HCT116 (cell line): ENCODE measurements around the gene SMIM44. TPM values are rescaled to one million over a fixed set of nuclear protein-coding genes. Genes with fewer than 3 reads are reported as not detected.

Source experiments
- ATAC-seq: fragments of 200-7000 bp; cut with Tn5 transposase; 2 replicates; pipeline ENCODE4 v1.9.1; 2020; ENCODE audit warnings: mild to moderate bottlenecking, moderate library complexity
- BruUV-seq: library from RNA; stranded (reverse); fragments of 400-500 nt; replicated peaks from 2 replicates; lab custom pipeline; 2021; lab: Mats Ljungman, UMichigan
- CTCF ChIA-PET: fragments of 300-600 bp; sonication (Branson Sonifier 250); formaldehyde crosslinking; loops from one replicate; lab custom pipeline; 2021; ENCODE audit warnings: antibody characterized with exemption; lab: Charles Lee
- POLR2A ChIA-PET: fragments of 300-600, 350-600 bp; sonication (Branson Sonifier 250); formaldehyde crosslinking; loops from one replicate; lab custom pipeline; 2021; ENCODE audit warnings: antibody characterized with exemption; lab: Charles Lee
- RAD21 ChIA-PET, 2 experiments: fragments of 300-600 bp; sonication (Branson Sonifier 250); formaldehyde crosslinking; loops; one replicate each; lab custom pipeline; 2023; ENCODE audit warnings: low total read pairs in 2 of 2; ENCODE audit not compliant: uncharacterized antibody in 2 of 2, unreplicated experiment in 2 of 2, low non-redundant PET in 1 of 2; lab: Charles Lee
- DNase-seq: peaks from one replicate; pipeline ENCODE4 v3.0.0-alpha.2; 2010; ENCODE audit warnings: low read depth, low spot score
- H2AFZ ChIP-seq: fragments of 200-600 bp; shearing (Covaris generic), sonication (generic); 2 replicates; pipeline ENCODE4 v1.6.1; 2017; ENCODE audit warnings: low read depth, mixed run types, mixed read lengths, antibody characterized with exemption, low read length; ENCODE audit not compliant: poor library complexity, severe bottlenecking
- H3K27ac ChIP-seq: 2 replicates; pipeline ENCODE4 v1.5.1; 2012; ENCODE audit warnings: low read depth, low read length
- H3K27me3 ChIP-seq: fragments of 200-600 bp; sonication (generic); 2 replicates; pipeline ENCODE4 v1.6.1; 2016; ENCODE audit warnings: mixed run types, low read length, mixed read lengths; ENCODE audit not compliant: insufficient read depth
- H3K36me3 ChIP-seq, 2 experiments: fragments of 200-500 bp in 1 of 2; fragments of 200-600 bp in 1 of 2; sonication (Bioruptor generic) in 1 of 2; sonication (generic) in 1 of 2; 2 replicates each; pipeline versions ENCODE4 v1.5.1 to v1.6.1; 2014 to 2016; ENCODE audit warnings: low read length in 2 of 2, inconsistent platforms in 1 of 2, mixed read lengths in 1 of 2, mixed run types in 1 of 2; ENCODE audit not compliant: insufficient read depth in 2 of 2, control insufficient read depth in 1 of 2
- H3K4me1 ChIP-seq, 2 experiments: fragments of 200-600 bp in 1 of 2; sonication (generic) in 1 of 2; 2 replicates each; pipeline versions ENCODE4 v1.5.1 to v1.6.1; 2012 to 2017; ENCODE audit warnings: low read length in 2 of 2, inconsistent platforms in 1 of 2, mild to moderate bottlenecking in 1 of 2, mixed read lengths in 1 of 2, mixed run types in 1 of 2, moderate library complexity in 1 of 2; ENCODE audit not compliant: insufficient read depth in 2 of 2, control insufficient read depth in 1 of 2
- H3K4me2 ChIP-seq: fragments of 200-600 bp; sonication (generic); 2 replicates; pipeline ENCODE4 v1.6.1; 2017; ENCODE audit warnings: mixed run types, low read length, mixed read lengths
- H3K4me3 ChIP-seq, 2 experiments: fragments of 200-600 bp in 1 of 2; sonication (generic) in 1 of 2; replicated peaks in 1 of 2; 2 replicates each; pipeline ENCODE4 v1.5.1; 2011 to 2016; ENCODE audit warnings: low read length in 2 of 2, control low read depth in 1 of 2, low read depth in 1 of 2, mild to moderate bottlenecking in 1 of 2, mixed read lengths in 1 of 2, mixed run types in 1 of 2
- H3K79me2 ChIP-seq: fragments of 200-600 bp; sonication (generic); 2 replicates; pipeline ENCODE4 v1.6.1; 2017; ENCODE audit warnings: mild to moderate bottlenecking, mixed run types, low read length, moderate library complexity, mixed read lengths; ENCODE audit not compliant: insufficient read depth
- H3K9ac ChIP-seq: fragments of 200-600 bp; sonication (generic); 2 replicates; pipeline ENCODE4 v1.6.1; 2016; ENCODE audit warnings: low read length, mixed read lengths
- H3K9me2 ChIP-seq: fragments of 200-600 bp; sonication (generic), shearing (Covaris generic); 2 replicates; pipeline ENCODE4 v1.6.1; 2017; ENCODE audit warnings: mixed run types, mild to moderate bottlenecking, moderate library complexity; ENCODE audit not compliant: insufficient read depth
- H3K9me3 ChIP-seq, 2 experiments: fragments of 200-500 bp in 1 of 2; fragments of 200-600 bp in 1 of 2; sonication (Bioruptor generic) in 1 of 2; sonication (generic) in 1 of 2; 2 replicates each; pipeline ENCODE4 v1.6.1; 2014 to 2017; ENCODE audit warnings: low read length in 2 of 2, mixed read lengths in 2 of 2, inconsistent platforms in 1 of 2, low read depth in 1 of 2, mild to moderate bottlenecking in 1 of 2, mixed run types in 1 of 2, moderate library complexity in 1 of 2; ENCODE audit not compliant: control insufficient read depth in 1 of 2, insufficient read depth in 1 of 2
- H4K20me1 ChIP-seq: fragments of 200-600 bp; sonication (generic), shearing (Covaris generic); 2 replicates; pipeline ENCODE4 v1.6.1; 2017; ENCODE audit warnings: mixed run types, mild to moderate bottlenecking, moderate library complexity; ENCODE audit not compliant: insufficient read depth
- CEBPB ChIP-seq: IDR thresholded peaks from 2 replicates; pipeline ENCODE4 v1.6.1; 2012; ENCODE audit warnings: low read depth
- EGR1 ChIP-seq: IDR thresholded peaks from 2 replicates; pipeline ENCODE4 v1.6.1; 2012; ENCODE audit warnings: low read depth
- EZH2 ChIP-seq: fragments of 200-600 bp; sonication (generic); IDR thresholded peaks from 2 replicates; pipeline ENCODE4 v1.6.1; 2017; ENCODE audit warnings: antibody characterized with exemption, mixed run types
- EZH2phosphoT487 ChIP-seq: fragments of 200-600 bp; IDR thresholded peaks from 2 replicates; pipeline ENCODE4 v1.6.1; 2018; ENCODE audit warnings: antibody characterized with exemption, borderline replicate concordance
- FOSL1 ChIP-seq: IDR thresholded peaks from 2 replicates; pipeline ENCODE4 v1.6.1; 2012; ENCODE audit warnings: low read depth
- JUND ChIP-seq: IDR thresholded peaks from 2 replicates; pipeline ENCODE4 v1.6.1; 2012
- POLR2AphosphoS5 ChIP-seq: IDR thresholded peaks from 2 replicates; pipeline ENCODE4 v1.6.1; 2011; ENCODE audit warnings: mild to moderate bottlenecking, low read depth, low read length, moderate library complexity
- RAD21 ChIP-seq: IDR thresholded peaks from 2 replicates; pipeline ENCODE4 v1.6.1; 2012; ENCODE audit warnings: low read depth, mild to moderate bottlenecking
- SIN3A ChIP-seq: IDR thresholded peaks from 2 replicates; pipeline ENCODE4 v1.6.1; 2012; ENCODE audit warnings: low read depth
- SP1 ChIP-seq: IDR thresholded peaks from 2 replicates; pipeline ENCODE4 v1.6.1; 2012; ENCODE audit warnings: low read depth
- TCF7L2 ChIP-seq: IDR thresholded peaks from 2 replicates; pipeline ENCODE4 v1.7.0; 2011; ENCODE audit warnings: borderline replicate concordance, inconsistent platforms; ENCODE audit not compliant: insufficient read depth, insufficient read length; ENCODE audit errors: extremely low read depth
- ZFX ChIP-seq: fragments of 450-650 bp; IDR thresholded peaks from 2 replicates; pipeline ENCODE4 v1.6.1; 2017
- ZNF274 ChIP-seq: fragments of 200-500 bp; sonication (Bioruptor generic); IDR thresholded peaks from 2 replicates; pipeline ENCODE4 v1.6.1; 2014; ENCODE audit warnings: mild to moderate bottlenecking, low read depth, low read length, inconsistent platforms
- intact Hi-C: fragments of 100-400 bp; cut with micrococcal nuclease; formaldehyde crosslinking; loops from 2 replicates; pipeline ENCODE4 v1.10.0; 2022
- total RNA-seq: library from RNA; stranded (reverse); gene quantifications from one replicate; pipeline ENCODE4 v1.2.1, GENCODE V29; 2021; ENCODE audit not compliant: unreplicated experiment
- TF ChIP-seq, protein P1 (sequence below): IDR thresholded peaks from 2 replicates; pipeline ENCODE4 v1.6.1; 2012
- TF ChIP-seq, protein P2 (sequence below): IDR thresholded peaks from 2 replicates; pipeline ENCODE4 v1.6.1; 2012; ENCODE audit warnings: low read depth

SMIM44 gene
- total RNA-seq, 1 experiment from 2014 or later = not detected

DNA sequence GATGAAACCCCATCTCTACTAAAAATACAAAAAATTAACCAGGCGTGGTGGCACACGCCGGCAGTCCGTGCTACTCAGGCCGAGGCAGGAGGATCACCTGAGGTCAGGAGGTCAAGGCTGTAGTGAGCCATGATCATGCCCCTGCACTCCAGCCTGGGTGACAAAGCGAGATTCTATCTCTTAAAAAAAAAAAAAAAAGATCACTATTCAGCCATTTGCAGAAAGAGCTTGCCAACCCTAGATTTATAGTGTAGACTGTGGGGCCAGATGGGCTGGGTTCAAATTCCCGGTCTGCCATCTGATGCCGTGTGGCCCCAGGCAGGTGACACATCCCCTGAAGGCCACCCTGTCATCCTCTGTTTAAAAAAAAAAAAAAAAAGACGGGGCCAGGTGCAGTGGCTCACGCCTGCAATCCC, 31.8 kb downstream of the SMIM44 start:
- TF ChIP-seq, protein P1, sequence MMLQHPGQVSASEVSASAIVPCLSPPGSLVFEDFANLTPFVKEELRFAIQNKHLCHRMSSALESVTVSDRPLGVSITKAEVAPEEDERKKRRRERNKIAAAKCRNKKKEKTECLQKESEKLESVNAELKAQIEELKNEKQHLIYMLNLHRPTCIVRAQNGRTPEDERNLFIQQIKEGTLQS = no peak
- TF ChIP-seq JUND (no peak), EGR1 (no peak), EZH2phosphoT487 (no peak), FOSL1 (no peak), EZH2 (no peak), TCF7L2 (no peak), ZNF274 (no peak), SP1 (no peak), POLR2AphosphoS5 (no peak), CEBPB (no peak), SIN3A (no peak), RAD21 (no peak), ZFX (no peak)
- TF ChIP-seq, protein P2, sequence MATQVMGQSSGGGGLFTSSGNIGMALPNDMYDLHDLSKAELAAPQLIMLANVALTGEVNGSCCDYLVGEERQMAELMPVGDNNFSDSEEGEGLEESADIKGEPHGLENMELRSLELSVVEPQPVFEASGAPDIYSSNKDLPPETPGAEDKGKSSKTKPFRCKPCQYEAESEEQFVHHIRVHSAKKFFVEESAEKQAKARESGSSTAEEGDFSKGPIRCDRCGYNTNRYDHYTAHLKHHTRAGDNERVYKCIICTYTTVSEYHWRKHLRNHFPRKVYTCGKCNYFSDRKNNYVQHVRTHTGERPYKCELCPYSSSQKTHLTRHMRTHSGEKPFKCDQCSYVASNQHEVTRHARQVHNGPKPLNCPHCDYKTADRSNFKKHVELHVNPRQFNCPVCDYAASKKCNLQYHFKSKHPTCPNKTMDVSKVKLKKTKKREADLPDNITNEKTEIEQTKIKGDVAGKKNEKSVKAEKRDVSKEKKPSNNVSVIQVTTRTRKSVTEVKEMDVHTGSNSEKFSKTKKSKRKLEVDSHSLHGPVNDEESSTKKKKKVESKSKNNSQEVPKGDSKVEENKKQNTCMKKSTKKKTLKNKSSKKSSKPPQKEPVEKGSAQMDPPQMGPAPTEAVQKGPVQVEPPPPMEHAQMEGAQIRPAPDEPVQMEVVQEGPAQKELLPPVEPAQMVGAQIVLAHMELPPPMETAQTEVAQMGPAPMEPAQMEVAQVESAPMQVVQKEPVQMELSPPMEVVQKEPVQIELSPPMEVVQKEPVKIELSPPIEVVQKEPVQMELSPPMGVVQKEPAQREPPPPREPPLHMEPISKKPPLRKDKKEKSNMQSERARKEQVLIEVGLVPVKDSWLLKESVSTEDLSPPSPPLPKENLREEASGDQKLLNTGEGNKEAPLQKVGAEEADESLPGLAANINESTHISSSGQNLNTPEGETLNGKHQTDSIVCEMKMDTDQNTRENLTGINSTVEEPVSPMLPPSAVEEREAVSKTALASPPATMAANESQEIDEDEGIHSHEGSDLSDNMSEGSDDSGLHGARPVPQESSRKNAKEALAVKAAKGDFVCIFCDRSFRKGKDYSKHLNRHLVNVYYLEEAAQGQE = no peak
- H3K27me3 ChIP-seq = no peaks in the 10 kb centered on the region
- ChIA-PET CTCF (no interaction called here), POLR2A (no interaction called here), RAD21 (no interaction called here)
- intact Hi-C loops = no loop called here
- peaks cover 3% of the 10 kb centered on the region; the same call in 1 of the 2 replicates for H4K20me1 ChIP-seq
- H3K4me1 ChIP-seq = peaks cover 0 to 5% of the 10 kb centered on the region in 2 experiments; a peak in 1 of 4 replicates
- no peak overlapping the region for H2AFZ ChIP-seq
- peaks cover 13 to 49% of the 10 kb centered on the region in 2 experiments for H3K36me3 ChIP-seq
- BruUV-seq = no TSS peak
- no peak overlapping the region for H3K4me2 ChIP-seq
- no peak overlapping the region for H3K4me3 ChIP-seq
- H3K9me2 ChIP-seq = no peaks in the 10 kb centered on the region
- ATAC-seq (no peak), DNase-seq (no peak)
- peaks cover 16% of the 10 kb centered on the region; the same call in 1 of the 2 replicates for H3K79me2 ChIP-seq
- H3K27ac ChIP-seq = no peak overlapping the region
- no peaks in the 10 kb centered on the region for H3K9me3 ChIP-seq
- no peak overlapping the region for H3K9ac ChIP-seq
